ENCODE results near the gene SIX1.

GRCh38 chr14:60646226-60646818 is 3.0 kb downstream of the SIX1 start:
- no peak for TF ChIP-seq POLR2A (IDR thresholded peaks at IDR 0.05; ENCODE audit: low read depth)
- no peak for TF ChIP-seq CTCF (IDR thresholded peaks at IDR 0.05)
- no peak for TF ChIP-seq EP300 (IDR thresholded peaks at IDR 0.05)
- TF ChIP-seq POLR2AphosphoS5 (IDR thresholded peaks at IDR 0.05): no peak

All from esophagus muscularis mucosa (tissue), 4 donors.